Right cardiac atrium (tissue), 5 donors: ENCODE data around the gene UGT1A7. TPM values are rescaled to one million over a fixed set of nuclear protein-coding genes. Genes with fewer than 3 reads are reported as not detected.
"Not testable (repeated sequence)": the region's sequence is repeated elsewhere in the genome, so short reads cannot be mapped to it uniquely, and the experiment has no call there.

Source experiments
- ATAC-seq, 2 donors: fragments of 200-7000 bp; cut with Tn5 transposase; one replicate each; pipeline versions ENCODE4 v1.8.0 to v1.9.1; 2020; ENCODE audit warnings: moderate library complexity in 2 of 2, mild to moderate bottlenecking in 1 of 2
- DNase-seq, 3 donors: peaks; one replicate each; pipeline ENCODE4 v3.0.0-alpha.2; 2020
- H3K27ac ChIP-seq: one replicate; pipeline ENCODE4 v1.5.1; 2013; ENCODE audit warnings: mild to moderate bottlenecking, low read length, control low read depth, moderate library complexity
- H3K27me3 ChIP-seq: one replicate; pipeline ENCODE4 v1.6.1; 2013; ENCODE audit not compliant: control insufficient read depth, insufficient read depth
- H3K4me1 ChIP-seq: one replicate; pipeline ENCODE4 v1.6.1; 2013; ENCODE audit warnings: low read length; ENCODE audit not compliant: control insufficient read depth, insufficient read depth
- H3K4me3 ChIP-seq: one replicate; pipeline ENCODE4 v1.5.1; 2013; ENCODE audit warnings: low read length, control low read depth
- H3K9me3 ChIP-seq: one replicate; pipeline ENCODE4 v1.6.1; 2013; ENCODE audit warnings: low read length; ENCODE audit not compliant: control insufficient read depth
- WGBS: extraction: QIAGEN DNeasy Blood & Tissue Kit; methylation state at CpG from one replicate; pipeline ENCODE4 v1.1.7; 2013; 5-methylcytosine and 5-hydroxymethylcytosine counted together
- intact Hi-C, 4 donors: fragments of 100-400 bp; cut with DNase I; formaldehyde crosslinking; loops; one replicate each; pipeline versions ENCODE4 v1.11.0 to v1.14.0; 2022 to 2023
- long read RNA-seq, 4 donors: library from polyadenylated mRNA; unstranded; transcript quantifications; one replicate each; pipeline ENCODE4 v2.0.0, GENCODE V29; 2020 to 2021
- polyA plus RNA-seq: library from polyadenylated mRNA; stranded (reverse); fragments of 200-250 nt; gene quantifications from one replicate; pipeline ENCODE4 v1.2.3, GENCODE V29; 2013
- total RNA-seq, 4 donors: library from RNA; stranded (reverse); fragmentation: NEBNext Ultra II Directional; extraction: Animal tissue kit (Norgen Biotek cat#: 25700); gene quantifications; one replicate each; pipeline ENCODE4 v1.2.1, GENCODE V29; 2021
- donor health status: healthy with polysubstance abuse.
- donor health status: DM: no; HTN: yes; CAD: no.
- donor health status: DM: no; HTN: no; CAD: no.
- donor health status: DM: no; HTN: yes; CAD: no; lungs with severe emphysema.
- donor health status: DM: yes; HTN: yes; CAD: no.

The UGT1A7 gene
- total RNA-seq (not detected), polyA plus RNA-seq (not detected)
- long read RNA-seq, donor 1: 0 reads
- long read RNA-seq, donor 2: 0 reads
- long read RNA-seq, donor 3: 0 reads
- long read RNA-seq, donor 4: 0 reads

GRCh38 chr2:233681521-233682099 lies at the start of gene UGT1A7:
TSS of gene UGT1A7 (plus strand) at chr2:233681901. CDS start at chr2:233681938, 37 bp downstream.
- intact Hi-C loops: no loop called here

DNA sequence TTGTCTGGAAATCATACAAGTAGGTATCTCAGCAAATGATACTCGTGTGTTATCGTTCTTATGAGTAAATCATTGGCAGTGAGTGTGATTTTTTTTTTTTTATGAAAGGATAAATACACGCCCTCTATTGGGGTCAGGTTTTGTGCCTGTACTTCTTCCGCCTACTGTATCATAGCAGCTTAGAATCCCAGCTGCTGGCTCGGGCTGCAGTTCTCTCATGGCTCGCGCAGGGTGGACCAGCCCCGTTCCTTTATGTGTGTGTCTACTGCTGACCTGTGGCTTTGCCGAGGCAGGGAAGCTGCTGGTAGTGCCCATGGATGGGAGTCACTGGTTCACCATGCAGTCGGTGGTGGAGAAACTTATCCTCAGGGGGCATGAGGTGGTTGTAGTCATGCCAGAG lies 45.4 kb upstream of the UGT1A7 start, which contains the start of gene UGT1A10:
Gene UGT1A10 (plus strand): TSS at position 143 of the 400 bp plus-strand sequence. CDS start 75 bp downstream, at position 218.
- DNase-seq, H3K4me3 ChIP-seq, H3K27me3 ChIP-seq, H3K4me1 ChIP-seq, ATAC-seq, H3K27ac ChIP-seq, intact Hi-C loops, H3K9me3 ChIP-seq: not testable (repeated sequence)
- 84% methylated on average over 10 of the region's 10 CpGs for WGBS

More at GRCh38 chr2:233681521-233682099, at the start of gene UGT1A7:
- WGBS: 73% methylated on average over 5 of the region's 5 CpGs
- Histone ChIP-seq H3K27me3 (no peaks in the 10 kb centered on the region), H3K9me3 (no peaks in the 10 kb centered on the region), H3K4me1 (no peaks in the 10 kb centered on the region), H3K27ac (no peak within 1 kb of the TSS), H3K4me3 (no peak within 1 kb of the TSS)
- no peak for ATAC-seq
- no peak for DNase-seq

DNA sequence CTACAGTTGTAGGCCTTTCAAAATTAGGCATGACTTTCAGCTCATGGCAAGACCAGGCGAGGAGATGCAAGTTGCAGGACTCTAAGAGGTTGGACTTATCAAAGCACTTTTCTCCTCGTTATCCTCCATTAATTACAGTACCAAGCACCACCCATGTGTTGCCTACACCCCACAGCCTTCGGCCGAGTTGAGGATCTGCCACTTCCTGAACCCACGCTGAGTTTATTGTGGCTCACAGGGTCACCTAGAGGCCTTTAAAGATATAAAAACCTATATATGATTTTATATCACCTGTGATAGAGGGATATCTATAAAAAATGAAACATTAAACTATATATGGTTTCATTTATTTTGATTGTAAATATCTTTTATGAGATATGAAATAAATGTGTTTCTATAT lies 42.9 kb upstream of the UGT1A7 start:
- WGBS: 57% methylated on average over 5 of the region's 5 CpGs
- H3K27ac ChIP-seq: no peak overlapping the region
- H3K4me3 ChIP-seq: no peak overlapping the region
- intact Hi-C loops: no loop called here
- no peak for ATAC-seq
- H3K9me3 ChIP-seq: no peaks in the 10 kb centered on the region
- no peaks in the 10 kb centered on the region for H3K27me3 ChIP-seq
- DNase-seq: no peak
- H3K4me1 ChIP-seq: no peaks in the 10 kb centered on the region

- Histone ChIP-seq H3K4me1 (no peaks in the 10 kb centered on the region), H3K4me3 (no peak overlapping the region), H3K9me3 (no peaks in the 10 kb centered on the region), H3K27ac (no peak overlapping the region), H3K27me3 (no peaks in the 10 kb centered on the region)
- DNase-seq (no peak), ATAC-seq (no peak)
- intact Hi-C loops: loop anchor here in 1 of 4 donors (10.0 kb wide), 1 partner anchor 425 kb away; no protein-coding TSS in a partner anchor
Measured at GRCh38 chr2:233639860-233640259, 41.8 kb upstream of the UGT1A7 start.

GRCh38 chr2:233643128-233643527 lies 38.6 kb upstream of the UGT1A7 start:
- no peak for ATAC-seq
- intact Hi-C loops: loop anchor here in 1 of 4 donors (10.0 kb wide), 1 partner anchor 422 kb away; no protein-coding TSS in a partner anchor
- WGBS: 87% methylated on average over 1 of the region's 1 CpG

DNA sequence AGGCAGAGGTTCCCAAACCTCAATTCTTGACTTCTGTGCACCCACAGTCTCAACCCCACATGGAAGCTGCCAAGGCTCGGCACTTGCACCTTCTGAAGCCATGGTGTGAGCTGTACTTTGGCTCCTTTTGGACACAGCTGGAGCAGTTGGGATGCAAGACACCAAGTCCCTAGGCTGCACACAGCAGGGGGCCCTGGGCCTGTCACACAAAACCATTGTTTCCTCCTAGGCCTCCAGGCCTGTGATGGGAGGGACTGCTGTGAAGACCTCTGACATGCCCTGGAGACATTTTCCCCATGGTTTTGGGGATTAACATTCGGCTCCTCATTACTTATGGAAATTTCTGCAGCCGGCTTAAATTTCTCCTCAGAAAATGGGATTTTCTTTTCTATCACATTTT lies 35.7 kb upstream of the UGT1A7 start:
- not testable (repeated sequence) for H3K4me1 ChIP-seq, H3K4me3 ChIP-seq, ATAC-seq, DNase-seq, H3K27me3 ChIP-seq, H3K27ac ChIP-seq, H3K9me3 ChIP-seq
- intact Hi-C loops: loop anchor here in 1 of 4 donors (10.0 kb wide), 1 partner anchor 419 kb away; no protein-coding TSS in a partner anchor
- 91% methylated on average over 3 of the region's 3 CpGs for WGBS

More at GRCh38 chr2:233643128-233643527, 38.6 kb upstream of the UGT1A7 start:
- Histone ChIP-seq H3K9me3 (no peaks in the 10 kb centered on the region), H3K27me3 (no peaks in the 10 kb centered on the region), H3K27ac (no peak overlapping the region), H3K4me3 (no peak overlapping the region), H3K4me1 (no peaks in the 10 kb centered on the region)
- DNase-seq: no peak

- ATAC-seq: no peak
- WGBS: 75% methylated on average over 4 of the region's 4 CpGs
- H3K27me3 ChIP-seq: no peaks in the 10 kb centered on the region
- H3K27ac ChIP-seq: no peak overlapping the region
- DNase-seq: no peak
- H3K4me1 ChIP-seq: no peaks in the 10 kb centered on the region
- no peak overlapping the region for H3K4me3 ChIP-seq
- no peaks in the 10 kb centered on the region for H3K9me3 ChIP-seq
- intact Hi-C loops: no loop called here
Measured at GRCh38 chr2:233650981-233651380, 30.7 kb upstream of the UGT1A7 start.

GRCh38 chr2:233651430-233651829 lies 30.3 kb upstream of the UGT1A7 start:
- intact Hi-C loops: no loop called here
- DNase-seq (no peak), ATAC-seq (no peak)
- Histone ChIP-seq H3K27ac (no peak overlapping the region), H3K9me3 (no peaks in the 10 kb centered on the region), H3K27me3 (no peaks in the 10 kb centered on the region), H3K4me1 (no peaks in the 10 kb centered on the region), H3K4me3 (no peak overlapping the region)
- WGBS: 87% methylated on average over 2 of the region's 2 CpGs

DNA sequence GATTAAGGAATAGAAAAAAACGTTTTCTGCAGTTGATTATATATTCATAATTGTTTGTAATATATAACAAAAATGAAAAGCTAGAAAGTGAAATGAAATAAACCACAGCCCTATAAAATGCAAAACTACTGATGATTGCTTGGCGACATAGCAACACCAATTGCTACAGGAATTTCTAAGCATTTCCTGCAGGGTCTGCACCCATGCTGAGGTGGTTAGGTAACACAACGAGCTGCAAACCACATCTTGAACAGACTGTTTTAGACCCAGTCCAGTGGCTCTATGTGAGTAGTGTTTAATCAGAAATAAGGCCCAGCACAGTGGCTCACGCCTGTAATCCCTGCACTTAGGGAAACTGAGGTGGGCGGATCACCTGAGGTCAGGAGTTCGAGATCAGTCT lies 27.2 kb upstream of the UGT1A7 start:
- H3K27ac ChIP-seq: no peak overlapping the region
- intact Hi-C loops: no loop called here
- WGBS: 68% methylated on average over 6 of the region's 6 CpGs

DNA sequence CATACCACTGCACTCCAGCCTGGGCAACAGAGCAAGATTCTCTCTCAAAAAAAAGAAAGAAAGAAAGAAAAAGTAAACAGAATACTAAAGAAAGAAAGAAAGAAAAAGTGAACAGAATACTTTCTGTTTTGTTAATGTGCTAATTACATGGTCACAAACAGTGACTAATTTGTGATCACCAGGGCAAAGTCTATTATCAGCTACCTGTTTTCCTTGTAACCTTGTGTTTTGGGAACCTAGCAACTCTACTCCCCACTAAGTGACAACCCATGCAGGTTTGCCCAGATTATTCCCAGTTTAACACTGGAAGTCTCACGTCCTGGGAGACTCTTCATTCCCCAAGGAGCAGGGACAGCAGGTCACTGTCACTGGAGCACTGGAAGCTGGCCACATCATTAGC lies 26.7 kb upstream of the UGT1A7 start:
- no peak for ATAC-seq
- no peaks in the 10 kb centered on the region for H3K9me3 ChIP-seq
- DNase-seq: no peak
- no peak overlapping the region for H3K4me3 ChIP-seq
- WGBS: 41% methylated on average over 1 of the region's 1 CpG
- no peak overlapping the region for H3K27ac ChIP-seq
- no peaks in the 10 kb centered on the region for H3K4me1 ChIP-seq
- H3K27me3 ChIP-seq: no peaks in the 10 kb centered on the region
- intact Hi-C loops: no loop called here

More for the DNA sequence above, 27.2 kb upstream of the UGT1A7 start:
- H3K4me1 ChIP-seq: no peaks in the 10 kb centered on the region
- H3K27me3 ChIP-seq: no peaks in the 10 kb centered on the region
- ATAC-seq: no peak
- H3K4me3 ChIP-seq: no peak overlapping the region
- H3K9me3 ChIP-seq: no peaks in the 10 kb centered on the region
- no peak for DNase-seq

GRCh38 chr2:233655943-233656342 lies 25.8 kb upstream of the UGT1A7 start:
- H3K4me1 ChIP-seq, ATAC-seq, H3K27me3 ChIP-seq, H3K4me3 ChIP-seq, DNase-seq, intact Hi-C loops, H3K27ac ChIP-seq, H3K9me3 ChIP-seq: not testable (repeated sequence)
- WGBS: 92% methylated on average over 3 of the region's 3 CpGs
